ENCODE data around the gene DSCAML1. TPM values are rescaled to one million over a fixed set of nuclear protein-coding genes. Genes with fewer than 3 reads are reported as not detected.
A peak's percentile ranks its signal among the peaks of the same experiment; 100 is the strongest.
"Not testable (repeated sequence)": the region's sequence is repeated elsewhere in the genome, so short reads cannot be mapped to it uniquely, and the experiment has no call there.

DSCAML1 gene
- total RNA-seq, 1 donor from 2014 or later = 1.4 TPM

GRCh38 chr11:117419482-117420142 lies 377.4 kb downstream of the DSCAML1 start:
- ATAC-seq = no peak
- no peak for DNase-seq (ENCODE audit: low spot score)

GRCh38 chr11:117418737-117419481 lies 378.1 kb downstream of the DSCAML1 start:
- ATAC-seq (no peak), DNase-seq (ENCODE audit: low spot score) (no peak)

GRCh38 chr11:117417856-117418255 lies 379.2 kb downstream of the DSCAML1 start:
- ATAC-seq = no peak
- DNase-seq (ENCODE audit: low spot score) = no peak

GRCh38 chr11:117417342-117417741 lies 379.7 kb downstream of the DSCAML1 start:
- no peak for DNase-seq (ENCODE audit: low spot score)
- ATAC-seq = no peak

- DNase-seq (ENCODE audit: low spot score) (no peak), ATAC-seq (peak; percentile 53)
Observed at GRCh38 chr11:117415358-117415896, 381.6 kb downstream of the DSCAML1 start.

GRCh38 chr11:117414724-117415123 lies 382.3 kb downstream of the DSCAML1 start:
- ATAC-seq (no peak), DNase-seq (ENCODE audit: low spot score) (no peak)

GRCh38 chr11:117413616-117414015 lies 383.4 kb downstream of the DSCAML1 start:
- DNase-seq (ENCODE audit: low spot score) (no peak), ATAC-seq (no peak)

GRCh38 chr11:117412653-117413275 lies 384.3 kb downstream of the DSCAML1 start:
- ATAC-seq (no peak), DNase-seq (ENCODE audit: low spot score) (no peak)

GRCh38 chr11:117412176-117412575 lies 384.8 kb downstream of the DSCAML1 start:
- ATAC-seq (no peak), DNase-seq (ENCODE audit: low spot score) (no peak)

GRCh38 chr11:117411736-117412135 lies 385.3 kb downstream of the DSCAML1 start:
- ATAC-seq = no peak
- DNase-seq (ENCODE audit: low spot score) = no peak

GRCh38 chr11:117410861-117411710 lies 385.9 kb downstream of the DSCAML1 start:
- ATAC-seq = no peak
- no peak for DNase-seq (ENCODE audit: low spot score)

GRCh38 chr11:117410238-117410637 lies 386.8 kb downstream of the DSCAML1 start:
- ATAC-seq = no peak
- DNase-seq (ENCODE audit: low spot score) = no peak

GRCh38 chr11:117409511-117409910 lies 387.5 kb downstream of the DSCAML1 start:
- no peak for DNase-seq (ENCODE audit: low spot score)
- no peak for ATAC-seq

GRCh38 chr11:117408356-117408755 lies 388.7 kb downstream of the DSCAML1 start:
- DNase-seq (ENCODE audit: low spot score) (no peak), ATAC-seq (no peak)

GRCh38 chr11:117407016-117407415 lies 390.0 kb downstream of the DSCAML1 start:
- no peak for ATAC-seq

GRCh38 chr11:117405898-117406297 lies 391.1 kb downstream of the DSCAML1 start:
- not testable (repeated sequence) for DNase-seq (ENCODE audit: low spot score); ATAC-seq

More at GRCh38 chr11:117407016-117407415, 390.0 kb downstream of the DSCAML1 start:
- no peak for DNase-seq (ENCODE audit: low spot score)

- not testable (repeated sequence) for ATAC-seq; DNase-seq (ENCODE audit: low spot score)
Observed at GRCh38 chr11:117399100-117399840, 397.7 kb downstream of the DSCAML1 start.

- ATAC-seq; DNase-seq (ENCODE audit: low spot score): not testable (repeated sequence)
Observed at GRCh38 chr11:117398618-117399017, 398.4 kb downstream of the DSCAML1 start.

- ATAC-seq (no peak), DNase-seq (ENCODE audit: low spot score) (no peak)
Observed at GRCh38 chr11:117396970-117397369, 400.0 kb downstream of the DSCAML1 start.

GRCh38 chr11:117395476-117395875 lies 401.5 kb downstream of the DSCAML1 start:
- ATAC-seq (peak; percentile 18), DNase-seq (ENCODE audit: low spot score) (no peak)
